Measurements from ENCODE around the gene MEIG1.
A peak's percentile ranks its signal among the peaks of the same experiment; 100 is the strongest.
"Not testable (repeated sequence)": the region's sequence is repeated elsewhere in the genome, so short reads cannot be mapped to it uniquely, and the experiment has no call there.

Gene MEIG1

DNA sequence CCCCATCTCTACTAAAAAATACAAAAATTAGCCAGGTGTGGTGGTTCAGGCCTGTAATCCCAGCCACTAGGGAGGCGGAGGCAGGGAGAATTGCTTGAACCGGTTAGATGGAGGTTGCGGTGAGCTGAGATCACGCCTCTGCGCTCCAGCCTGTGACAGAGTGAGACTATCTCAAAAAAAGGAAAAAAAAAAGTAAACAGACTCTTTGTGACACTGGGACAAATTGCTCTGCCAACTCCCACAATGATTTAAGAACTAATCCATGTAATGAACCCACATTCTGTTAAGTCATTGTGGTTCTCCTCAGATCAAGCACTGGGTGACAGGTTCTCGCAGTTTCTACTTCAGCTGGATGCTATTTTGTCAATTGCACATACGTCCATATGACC, 16.2 kb upstream of the MEIG1 start:
- H2AFZ ChIP-seq (ENCODE audit: low read length); H3K4me3 ChIP-seq (ENCODE audit: low read length, poor library complexity, severe bottlenecking); H3K4me1 ChIP-seq (ENCODE audit: insufficient read depth, low read length, poor library complexity, severe bottlenecking); H3K9ac ChIP-seq (ENCODE audit: low read depth, low read length, poor library complexity, severe bottlenecking); H3K4me2 ChIP-seq (ENCODE audit: low read depth, low read length, poor library complexity, severe bottlenecking); H3K27me3 ChIP-seq (ENCODE audit: insufficient read depth, low read length, poor library complexity, severe bottlenecking); H4K20me1 ChIP-seq (ENCODE audit: insufficient read depth, low read length, poor library complexity, severe bottlenecking); H3K9me3 ChIP-seq (ENCODE audit: insufficient read depth, low read depth, low read length); H3F3A ChIP-seq (ENCODE audit: low read depth); H3K9me2 ChIP-seq (replicated peaks; ENCODE audit: low read depth, low read length): not testable (repeated sequence)
- Histone ChIP-seq H3K79me2 (ENCODE audit: insufficient read depth, low read length) (peaks cover 19% of the 10 kb centered on the region; the same call in 1 of the 2 replicates), H3K36me3 (ENCODE audit: insufficient read depth, low read length) (peaks cover 39% of the 10 kb centered on the region; the same call in 1 of the 2 replicates)

DNA sequence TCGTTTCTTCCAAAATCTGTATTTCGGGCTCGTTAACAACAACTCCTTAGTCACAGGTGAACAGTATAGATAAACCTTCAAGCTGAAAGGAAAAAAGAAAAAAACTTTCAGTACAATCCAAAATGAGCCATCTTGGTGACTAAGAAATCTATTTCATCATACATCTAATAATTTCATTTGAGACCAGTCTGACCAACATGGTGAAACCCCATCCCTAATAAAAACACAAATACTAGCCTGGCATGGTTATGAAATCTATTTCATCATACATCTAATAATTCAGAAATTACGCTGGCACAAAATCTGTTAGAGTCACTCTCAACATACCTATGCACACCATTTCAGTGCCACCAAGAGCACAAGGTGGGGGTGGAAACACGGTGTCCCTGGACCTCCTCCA, 14.1 kb upstream of the MEIG1 start:
- Histone ChIP-seq H3K36me3 (ENCODE audit: insufficient read depth, low read length) (peaks cover 34% of the 10 kb centered on the region; the same call in 1 of the 2 replicates), H3K4me2 (ENCODE audit: low read depth, low read length, poor library complexity, severe bottlenecking) (no peak overlapping the region), H3K79me2 (ENCODE audit: insufficient read depth, low read length) (peaks cover 39% of the 10 kb centered on the region), H3F3A (ENCODE audit: low read depth) (no peaks in the 10 kb centered on the region), H3K4me1 (ENCODE audit: insufficient read depth, low read length, poor library complexity, severe bottlenecking) (peaks cover 11% of the 10 kb centered on the region), H3K9me2 (replicated peaks; ENCODE audit: low read depth, low read length) (no peaks in the 10 kb centered on the region), H3K27me3 (ENCODE audit: insufficient read depth, low read length, poor library complexity, severe bottlenecking) (no peaks in the 10 kb centered on the region), H3K9ac (ENCODE audit: low read depth, low read length, poor library complexity, severe bottlenecking) (no peak overlapping the region), H2AFZ (ENCODE audit: low read length) (no peak overlapping the region), H4K20me1 (ENCODE audit: insufficient read depth, low read length, poor library complexity, severe bottlenecking) (peaks cover 3% of the 10 kb centered on the region), H3K4me3 (ENCODE audit: low read length, poor library complexity, severe bottlenecking) (no peak overlapping the region), H3K9me3 (ENCODE audit: insufficient read depth, low read depth, low read length) (no peaks in the 10 kb centered on the region)
- TF ChIP-seq, protein P1, sequence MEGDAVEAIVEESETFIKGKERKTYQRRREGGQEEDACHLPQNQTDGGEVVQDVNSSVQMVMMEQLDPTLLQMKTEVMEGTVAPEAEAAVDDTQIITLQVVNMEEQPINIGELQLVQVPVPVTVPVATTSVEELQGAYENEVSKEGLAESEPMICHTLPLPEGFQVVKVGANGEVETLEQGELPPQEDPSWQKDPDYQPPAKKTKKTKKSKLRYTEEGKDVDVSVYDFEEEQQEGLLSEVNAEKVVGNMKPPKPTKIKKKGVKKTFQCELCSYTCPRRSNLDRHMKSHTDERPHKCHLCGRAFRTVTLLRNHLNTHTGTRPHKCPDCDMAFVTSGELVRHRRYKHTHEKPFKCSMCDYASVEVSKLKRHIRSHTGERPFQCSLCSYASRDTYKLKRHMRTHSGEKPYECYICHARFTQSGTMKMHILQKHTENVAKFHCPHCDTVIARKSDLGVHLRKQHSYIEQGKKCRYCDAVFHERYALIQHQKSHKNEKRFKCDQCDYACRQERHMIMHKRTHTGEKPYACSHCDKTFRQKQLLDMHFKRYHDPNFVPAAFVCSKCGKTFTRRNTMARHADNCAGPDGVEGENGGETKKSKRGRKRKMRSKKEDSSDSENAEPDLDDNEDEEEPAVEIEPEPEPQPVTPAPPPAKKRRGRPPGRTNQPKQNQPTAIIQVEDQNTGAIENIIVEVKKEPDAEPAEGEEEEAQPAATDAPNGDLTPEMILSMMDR (conservative IDR thresholded peaks at IDR 0.05; ENCODE audit: low read length): no peak
- no peak for TF ChIP-seq EZH2phosphoT487 (IDR thresholded peaks at IDR 0.05; ENCODE audit: borderline replicate concordance)

DNA sequence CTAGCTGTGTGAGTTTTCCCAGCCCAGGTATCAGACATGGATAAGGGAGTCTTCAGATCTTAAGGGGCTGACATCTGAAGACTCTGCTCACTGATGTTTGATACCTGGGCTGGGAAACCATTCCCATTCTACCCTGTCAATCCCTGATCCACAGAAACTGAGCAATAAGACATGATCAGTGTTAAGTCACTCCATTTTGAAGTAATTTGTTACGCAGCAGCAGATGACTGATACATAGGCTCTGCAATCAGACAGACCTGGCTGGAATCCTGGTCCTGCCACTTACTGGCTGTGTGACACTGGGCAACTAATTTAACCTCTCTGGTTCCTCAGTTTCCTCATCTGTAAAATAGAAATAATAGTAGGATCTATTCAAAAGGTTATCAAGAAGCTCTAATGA, 11.9 kb upstream of the MEIG1 start:
- H3K4me3 ChIP-seq (ENCODE audit: low read length, poor library complexity, severe bottlenecking): no peak overlapping the region
- H2AFZ ChIP-seq (ENCODE audit: low read length): no peak overlapping the region
- H3K79me2 ChIP-seq (ENCODE audit: insufficient read depth, low read length): peaks cover 60% of the 10 kb centered on the region
- peaks cover 21% of the 10 kb centered on the region for H4K20me1 ChIP-seq (ENCODE audit: insufficient read depth, low read length, poor library complexity, severe bottlenecking)
- peaks cover 34% of the 10 kb centered on the region; the same call in 1 of the 2 replicates for H3K36me3 ChIP-seq (ENCODE audit: insufficient read depth, low read length)
- no peaks in the 10 kb centered on the region for H3K9me2 ChIP-seq (replicated peaks; ENCODE audit: low read depth, low read length)
- no peaks in the 10 kb centered on the region for H3K9me3 ChIP-seq (ENCODE audit: insufficient read depth, low read depth, low read length)
- no peaks in the 10 kb centered on the region for H3K27me3 ChIP-seq (ENCODE audit: insufficient read depth, low read length, poor library complexity, severe bottlenecking)
- H3F3A ChIP-seq (ENCODE audit: low read depth): no peaks in the 10 kb centered on the region
- no peak overlapping the region for H3K4me2 ChIP-seq (ENCODE audit: low read depth, low read length, poor library complexity, severe bottlenecking)
- peaks cover 29% of the 10 kb centered on the region for H3K4me1 ChIP-seq (ENCODE audit: insufficient read depth, low read length, poor library complexity, severe bottlenecking)
- H3K9ac ChIP-seq (ENCODE audit: low read depth, low read length, poor library complexity, severe bottlenecking): no peak overlapping the region
- no peak for TF ChIP-seq EZH2phosphoT487 (IDR thresholded peaks at IDR 0.05; ENCODE audit: borderline replicate concordance)
- TF ChIP-seq, protein P1 (conservative IDR thresholded peaks at IDR 0.05; ENCODE audit: low read length): no peak

DNA sequence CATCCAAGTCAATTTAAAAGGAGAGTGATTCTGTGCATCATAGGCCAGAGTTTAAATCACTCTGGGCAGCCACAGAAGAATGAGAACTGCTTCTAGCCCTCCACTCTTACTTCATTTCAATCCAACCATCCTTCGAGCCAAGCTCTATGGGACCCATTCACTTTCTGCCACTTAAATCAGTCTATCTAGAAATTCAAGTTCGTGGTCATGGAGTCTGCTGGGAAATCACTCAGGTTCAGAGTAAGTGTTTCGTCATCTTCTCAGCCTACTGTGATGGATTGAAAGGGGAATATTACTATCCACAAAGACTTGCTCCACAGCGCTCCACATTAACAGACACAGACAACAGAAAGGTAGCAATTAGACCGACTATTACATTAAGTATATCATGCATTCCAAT, 9.9 kb upstream of the MEIG1 start:
- Histone ChIP-seq H3K4me2 (ENCODE audit: low read depth, low read length, poor library complexity, severe bottlenecking) (peak overlapping the region; percentile 95), H3K27me3 (ENCODE audit: insufficient read depth, low read length, poor library complexity, severe bottlenecking) (no peaks in the 10 kb centered on the region), H3F3A (ENCODE audit: low read depth) (no peaks in the 10 kb centered on the region), H3K4me3 (ENCODE audit: low read length, poor library complexity, severe bottlenecking) (peak overlapping the region; percentile 33), H4K20me1 (ENCODE audit: insufficient read depth, low read length, poor library complexity, severe bottlenecking) (peaks cover 28% of the 10 kb centered on the region), H3K9ac (ENCODE audit: low read depth, low read length, poor library complexity, severe bottlenecking) (peak overlapping the region; percentile 25), H3K79me2 (ENCODE audit: insufficient read depth, low read length) (peaks cover 75% of the 10 kb centered on the region), H3K36me3 (ENCODE audit: insufficient read depth, low read length) (peaks cover 27% of the 10 kb centered on the region; the same call in 1 of the 2 replicates), H3K9me3 (ENCODE audit: insufficient read depth, low read depth, low read length) (no peaks in the 10 kb centered on the region), H3K9me2 (replicated peaks; ENCODE audit: low read depth, low read length) (no peaks in the 10 kb centered on the region), H3K4me1 (ENCODE audit: insufficient read depth, low read length, poor library complexity, severe bottlenecking) (peaks cover 40% of the 10 kb centered on the region), H2AFZ (ENCODE audit: low read length) (no peak overlapping the region)
- TF ChIP-seq, protein P1 (conservative IDR thresholded peaks at IDR 0.05; ENCODE audit: low read length): no peak
- no peak for TF ChIP-seq EZH2phosphoT487 (IDR thresholded peaks at IDR 0.05; ENCODE audit: borderline replicate concordance)
